Activated CD4-positive, alpha-beta T cell treated with anti-CD3 and anti-CD28 coated beads for 36 hours (primary cell): ENCODE data around the gene TMEM40. TPM values are rescaled to one million over a fixed set of nuclear protein-coding genes. Genes with fewer than 3 reads are reported as not detected.

ENCODE experiments used
- ATAC-seq: fragments of 200-7000 bp; cut with Tn5 transposase; one replicate; pipeline ENCODE4 v1.10.0; 2021; ENCODE audit warnings: mild to moderate bottlenecking, moderate library complexity
- CTCF ChIA-PET: fragments of 350-600 bp; sonication (Branson Sonifier 250); formaldehyde crosslinking; loops from one replicate; lab custom pipeline; 2021; ENCODE audit warnings: antibody characterized with exemption; lab: Charles Lee
- POLR2A ChIA-PET: fragments of 350-600 bp; sonication (Branson Sonifier 250); formaldehyde crosslinking; loops from one replicate; lab custom pipeline; 2021; ENCODE audit warnings: antibody characterized with exemption, inconsistent platforms; lab: Charles Lee
- DNase-seq: peaks from one replicate; pipeline ENCODE4 v3.0.0-alpha.2; 2020
- H3K27ac Mint-ChIP-seq: one replicate; pipeline ENCODE4 v1.8.0; 2021; ENCODE audit warnings: mixed read lengths
- H3K27me3 Mint-ChIP-seq: one replicate; pipeline ENCODE4 v1.8.0; 2021; ENCODE audit warnings: mixed read lengths
- H3K36me3 Mint-ChIP-seq: one replicate; pipeline ENCODE4 v1.8.0; 2021; ENCODE audit warnings: low read depth, mixed read lengths
- H3K4me1 Mint-ChIP-seq: one replicate; pipeline ENCODE4 v1.8.0; 2021; ENCODE audit warnings: mixed read lengths
- H3K4me3 Mint-ChIP-seq: one replicate; pipeline ENCODE4 v1.8.0; 2021; ENCODE audit warnings: mild to moderate bottlenecking, moderate library complexity, mixed read lengths
- H3K9me3 Mint-ChIP-seq: one replicate; pipeline ENCODE4 v1.8.0; 2021; ENCODE audit warnings: low read depth, mixed read lengths
- intact Hi-C, 2 experiments: fragments of 100-400 bp; cut with DNase I in 1 of 2; cut with micrococcal nuclease in 1 of 2; formaldehyde crosslinking; loops; one replicate each; pipeline versions ENCODE4 v1.14.2 to v1.15.1; 2022 to 2024; cut with DNase I, micrococcal nuclease
- total RNA-seq, 2 experiments: library from RNA; stranded (reverse); gene quantifications; one replicate each; pipeline ENCODE4 v1.2.3, GENCODE V29; 2021

Gene TMEM40
- total RNA-seq, 2 experiments from 2014 or later: not detected

DNA sequence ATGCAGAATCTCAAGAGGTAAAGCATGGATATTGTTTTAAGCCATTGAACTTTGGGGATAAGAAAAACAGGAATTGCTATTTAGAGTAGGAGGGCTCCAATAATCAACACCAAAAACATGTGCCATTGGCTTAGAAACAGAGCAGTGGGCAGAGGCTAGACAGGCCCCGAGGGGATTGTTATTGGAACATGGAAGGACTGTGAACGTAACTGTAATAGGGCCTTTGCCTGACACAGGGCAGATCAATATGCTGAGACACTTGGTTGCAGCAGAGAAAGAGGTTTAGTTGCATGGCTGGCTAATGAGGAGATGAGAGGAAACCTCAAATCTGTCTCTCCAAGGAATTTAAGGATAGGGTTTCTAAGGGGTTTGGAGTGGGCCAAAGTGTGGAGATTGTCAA lies 58.3 kb downstream of the TMEM40 start:
- ATAC-seq (no peak), DNase-seq (no peak)
- ChIA-PET CTCF (interaction anchor here (0.5 to 0.8 kb wide), 2 partner anchors 147 to 288 kb away, joined by 3 to 4 read pairs; no protein-coding TSS in a partner anchor), POLR2A (interaction anchor here (0.7 kb wide), 1 partner anchor 194 kb away, joined by 4 read pairs; no protein-coding TSS in a partner anchor)
- no peaks in the 10 kb centered on the region for H3K27me3 Mint-ChIP-seq
- no peak overlapping the region for H3K27ac Mint-ChIP-seq
- H3K4me1 Mint-ChIP-seq: no peaks in the 10 kb centered on the region
- intact Hi-C loops: no loop called here
- no peaks in the 10 kb centered on the region for H3K36me3 Mint-ChIP-seq
- H3K4me3 Mint-ChIP-seq: no peak overlapping the region
- no peaks in the 10 kb centered on the region for H3K9me3 Mint-ChIP-seq

DNA sequence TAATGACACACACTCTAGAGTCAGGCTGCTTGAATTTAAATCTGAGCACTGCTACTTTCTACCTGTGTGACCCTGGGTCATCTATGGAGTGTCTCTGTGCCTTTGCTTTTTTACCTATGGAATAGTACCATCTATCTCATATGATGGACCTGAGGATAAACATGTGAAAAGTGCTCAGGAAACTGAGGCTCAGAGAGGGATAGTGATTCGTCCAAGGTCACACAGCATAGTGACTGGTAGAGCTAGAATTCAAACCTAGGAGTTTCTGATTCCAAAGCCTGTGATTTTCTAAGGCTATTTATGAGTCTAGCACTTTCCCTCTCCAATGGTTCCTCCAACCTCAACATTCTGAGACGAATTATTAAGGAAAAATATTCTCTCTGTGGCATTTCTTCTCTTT lies 63.1 kb downstream of the TMEM40 start:
- CTCF ChIA-PET: interaction anchor here (0.8 to 1.3 kb wide), 2 partner anchors 11 to 61 kb away, joined by 4 to 6 read pairs; no protein-coding TSS in a partner anchor
- Mint-ChIP-seq H3K4me1 (no peaks in the 10 kb centered on the region), H3K9me3 (no peaks in the 10 kb centered on the region), H3K4me3 (no peak overlapping the region), H3K27ac (no peak overlapping the region), H3K36me3 (no peaks in the 10 kb centered on the region), H3K27me3 (no peaks in the 10 kb centered on the region)
- no peak for DNase-seq
- intact Hi-C loops: no loop called here
- POLR2A ChIA-PET: interaction anchor here (0.6 kb wide), 1 partner anchor 143 kb away, joined by 3 read pairs; no protein-coding TSS in a partner anchor
- no peak for ATAC-seq

GRCh38 chr3:12695112-12695511 lies 63.9 kb downstream of the TMEM40 start:
- H3K9me3 Mint-ChIP-seq: no peaks in the 10 kb centered on the region
- ChIA-PET CTCF (interaction anchor here (0.6 to 0.7 kb wide), 2 partner anchors 12 to 150 kb away, joined by 3 read pairs; no protein-coding TSS in a partner anchor), POLR2A (no interaction called here)
- H3K36me3 Mint-ChIP-seq: no peaks in the 10 kb centered on the region
- no peaks in the 10 kb centered on the region for H3K4me1 Mint-ChIP-seq
- H3K27me3 Mint-ChIP-seq: no peaks in the 10 kb centered on the region
- H3K4me3 Mint-ChIP-seq: no peak overlapping the region
- no peak overlapping the region for H3K27ac Mint-ChIP-seq
- intact Hi-C loops: no loop called here
- DNase-seq: no peak
- no peak for ATAC-seq

DNA sequence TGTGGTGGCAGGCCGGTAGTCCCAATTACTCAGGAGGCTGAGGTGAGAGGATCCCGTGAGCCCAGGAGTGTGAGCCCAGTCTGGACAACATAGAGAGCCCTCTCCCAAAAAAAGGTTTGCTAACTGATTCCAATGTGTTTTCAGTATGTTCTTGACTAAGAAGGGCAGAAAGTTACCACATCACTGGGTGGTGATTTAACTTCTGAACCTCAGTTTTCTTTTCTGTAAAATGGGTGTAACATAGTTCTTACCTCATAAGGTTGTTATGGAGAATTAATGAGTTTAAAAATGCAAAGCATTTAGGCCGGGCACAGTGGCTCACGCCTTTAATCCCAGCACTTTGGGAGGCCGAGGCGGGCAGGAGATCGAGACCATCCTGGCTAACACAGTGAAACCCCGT lies 66.6 kb downstream of the TMEM40 start:
- Mint-ChIP-seq H3K9me3 (no peaks in the 10 kb centered on the region), H3K4me1 (no peaks in the 10 kb centered on the region), H3K27ac (no peak overlapping the region), H3K27me3 (no peaks in the 10 kb centered on the region), H3K36me3 (no peaks in the 10 kb centered on the region), H3K4me3 (no peak overlapping the region)
- DNase-seq (no peak), ATAC-seq (no peak)
- CTCF ChIA-PET: no interaction called here
- intact Hi-C loops: no loop called here
- POLR2A ChIA-PET: no interaction called here

DNA sequence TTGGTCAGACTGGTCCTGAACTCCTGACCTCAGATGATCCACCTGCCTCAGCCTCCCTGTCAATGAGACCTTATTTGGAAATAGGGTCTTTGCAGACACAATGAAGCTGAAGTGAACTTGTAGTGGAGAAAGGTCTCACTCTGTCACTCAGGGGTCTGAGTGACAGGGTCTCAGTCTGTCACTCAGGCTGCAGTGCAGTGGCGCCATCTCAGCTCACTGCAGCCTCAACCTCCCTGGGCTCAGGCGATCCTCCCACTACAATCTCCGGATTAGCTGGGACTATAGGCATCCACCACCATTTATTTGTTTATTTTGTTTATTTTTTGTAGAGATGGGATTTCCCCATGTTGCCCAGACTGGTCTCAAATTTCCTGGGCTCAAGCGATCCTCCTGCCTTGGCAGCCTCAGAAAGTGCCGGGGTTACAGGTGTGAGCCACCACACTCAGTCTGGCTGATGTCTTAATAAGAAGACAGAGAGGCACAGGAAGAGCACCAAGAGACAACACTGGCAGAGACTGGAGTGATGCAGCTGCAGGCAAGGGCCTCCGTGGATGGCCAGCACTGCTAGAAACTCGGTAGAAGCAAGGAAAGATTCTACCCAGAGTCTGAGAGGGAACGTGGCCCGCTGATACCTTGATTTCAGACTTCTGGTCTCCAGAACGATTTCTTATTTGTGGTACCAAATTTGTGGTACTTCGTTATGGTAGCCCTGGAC lies 68.9 kb downstream of the TMEM40 start:
- intact Hi-C loops: no loop called here
- no peaks in the 10 kb centered on the region for H3K36me3 Mint-ChIP-seq
- DNase-seq: no peak
- no peaks in the 10 kb centered on the region for H3K27me3 Mint-ChIP-seq
- ChIA-PET POLR2A (no interaction called here), CTCF (no interaction called here)
- no peak for ATAC-seq
- no peaks in the 10 kb centered on the region for H3K4me1 Mint-ChIP-seq
- H3K27ac Mint-ChIP-seq: no peak overlapping the region
- H3K4me3 Mint-ChIP-seq: no peak overlapping the region
- no peaks in the 10 kb centered on the region for H3K9me3 Mint-ChIP-seq

DNA sequence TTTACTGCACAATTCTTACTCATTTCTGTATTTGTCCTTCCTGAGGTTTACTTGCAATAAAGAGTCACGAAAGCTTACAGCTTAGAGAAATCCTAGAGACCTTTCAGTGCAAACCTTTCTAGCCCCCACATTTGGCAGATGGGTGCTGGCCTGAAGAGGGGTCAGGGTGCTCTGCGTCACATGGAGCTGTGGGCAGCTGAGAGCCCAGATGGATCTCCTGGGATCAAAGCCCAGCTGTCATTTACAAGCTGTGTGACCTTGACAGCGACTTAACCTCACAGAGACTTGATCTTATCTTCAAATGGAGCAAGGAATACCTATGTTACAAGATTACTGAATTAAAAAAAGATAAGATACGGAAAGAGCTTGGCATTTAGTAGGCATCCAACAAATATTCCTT lies 71.1 kb downstream of the TMEM40 start:
- H3K4me1 Mint-ChIP-seq: no peaks in the 10 kb centered on the region
- H3K9me3 Mint-ChIP-seq: no peaks in the 10 kb centered on the region
- intact Hi-C loops: no loop called here
- no peak overlapping the region for H3K4me3 Mint-ChIP-seq
- CTCF ChIA-PET: interaction anchor here (0.6 to 1.2 kb wide), 3 partner anchors 18 to 52 kb away, joined by 3 read pairs; no protein-coding TSS in a partner anchor
- H3K36me3 Mint-ChIP-seq: no peaks in the 10 kb centered on the region
- DNase-seq: no peak
- POLR2A ChIA-PET: interaction anchor here (0.7 kb wide), 1 partner anchor 57 kb away, joined by 5 read pairs; no protein-coding TSS in a partner anchor
- no peak for ATAC-seq
- no peaks in the 10 kb centered on the region for H3K27me3 Mint-ChIP-seq
- no peak overlapping the region for H3K27ac Mint-ChIP-seq

DNA sequence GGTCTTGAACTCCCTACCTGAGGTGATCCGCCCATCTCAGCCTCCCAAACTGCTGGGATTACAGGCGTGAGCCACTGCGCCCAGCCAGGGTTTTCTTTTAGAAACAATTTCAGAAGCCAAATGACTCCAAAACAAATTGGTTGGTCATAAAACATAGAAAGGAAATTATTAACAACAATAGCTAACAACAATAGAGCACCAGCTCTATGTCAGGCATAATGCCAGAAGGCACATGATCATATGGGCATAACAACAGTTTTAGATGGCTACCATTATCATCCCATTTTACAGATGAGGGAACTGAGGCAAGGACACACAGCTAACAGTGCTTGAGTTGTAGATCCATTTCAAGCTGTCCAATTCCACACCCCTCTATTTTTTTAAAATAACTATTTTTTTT lies 73.0 kb downstream of the TMEM40 start:
- DNase-seq (no peak), ATAC-seq (no peak)
- peaks cover 10% of the 10 kb centered on the region for H3K4me1 Mint-ChIP-seq
- ChIA-PET POLR2A (interaction anchor here (0.6 kb wide), 1 partner anchor 8 kb away, joined by 7 read pairs; no protein-coding TSS in a partner anchor), CTCF (no interaction called here)
- intact Hi-C loops: no loop called here
- no peaks in the 10 kb centered on the region for H3K27me3 Mint-ChIP-seq
- no peaks in the 10 kb centered on the region for H3K36me3 Mint-ChIP-seq
- no peak overlapping the region for H3K27ac Mint-ChIP-seq
- H3K4me3 Mint-ChIP-seq: no peak overlapping the region
- no peaks in the 10 kb centered on the region for H3K9me3 Mint-ChIP-seq

Other genes starting within 250 kb of the TMEM40 start
- not detected for gene MKRN2OS, start 213.8 kb downstream of the TMEM40 start, total RNA-seq
- gene MKRN2, start 202.2 kb downstream of the TMEM40 start, total RNA-seq: 10 to 100 TPM; 21.5 to 24.9 TPM
- 10 to 100 TPM; 66.8 to 74.7 TPM for gene RAF1, start 95.1 kb downstream of the TMEM40 start, total RNA-seq
- 1 to 10 TPM; 2.1 to 2.2 TPM for gene CAND2, start 37.4 kb upstream of the TMEM40 start, total RNA-seq
- 1,000 to 10,000 TPM; 2,842 to 4,727 TPM for gene RPL32, start 82.3 kb upstream of the TMEM40 start, total RNA-seq